Tibial nerve (tissue), 4 donors: ENCODE data around the gene OLR1. TPM values are rescaled to one million over a fixed set of nuclear protein-coding genes. Genes with fewer than 3 reads are reported as not detected.

Experiments used
- DNase-seq, 2 donors: peaks; one replicate each; pipeline ENCODE4 v3.0.0-alpha.2; 2019; ENCODE audit warnings: low spot score in 2 of 2
- H3K27ac ChIP-seq, 4 donors: fragments of 200-600 bp; sonication (generic) in 3 of 4; one replicate each; pipeline ENCODE4 v1.5.1; 2017 to 2019; ENCODE audit warnings: mild to moderate bottlenecking in 1 of 4
- H3K27me3 ChIP-seq, 2 donors: fragments of 200-600 bp; sonication (generic) in 1 of 2; one replicate each; pipeline versions ENCODE4 v1.5.1 to v1.6.0; 2017 to 2019
- H3K36me3 ChIP-seq, 3 donors: fragments of 200-600 bp; sonication (generic); one replicate each; pipeline ENCODE4 v1.5.1; 2018 to 2019
- H3K4me1 ChIP-seq, 4 donors: fragments of 200-600 bp; sonication (generic) in 3 of 4; one replicate each; pipeline ENCODE4 v1.5.1; 2017 to 2019
- H3K4me3 ChIP-seq, 4 donors: fragments of 200-600 bp; sonication (generic) in 3 of 4; one replicate each; pipeline ENCODE4 v1.5.1; 2017 to 2019; ENCODE audit warnings: mild to moderate bottlenecking in 1 of 4, moderate library complexity in 1 of 4
- H3K9me3 ChIP-seq, 4 donors: fragments of 200-600 bp; sonication (generic) in 3 of 4; one replicate each; pipeline ENCODE4 v1.5.1; 2017 to 2019
- EP300 ChIP-seq, 2 donors: sonication (generic); formaldehyde crosslinking; IDR thresholded peaks; one replicate each; pipeline ENCODE4 v1.6.1; 2017; ENCODE audit warnings: antibody characterized with exemption in 2 of 2, mild to moderate bottlenecking in 1 of 2
- POLR2A ChIP-seq, 2 donors: fragments of 450-650 bp; IDR thresholded peaks; one replicate each; pipeline ENCODE4 v1.6.1; 2017; ENCODE audit warnings: antibody characterized with exemption in 2 of 2, mild to moderate bottlenecking in 2 of 2, moderate library complexity in 2 of 2
- WGBS, 2 donors: methylation state at CpG; one replicate each; pipeline ENCODE4 v1.1.5; 2018; 5-methylcytosine and 5-hydroxymethylcytosine counted together
- total RNA-seq, 4 donors: library from RNA; depleted of rRNA; stranded (reverse); fragments of >200 nt; gene quantifications; one replicate each; pipeline ENCODE4 v1.1.0, GENCODE V29; 2016
- TF ChIP-seq, protein P1 (sequence below), 5 experiments: fragments of 200-600 bp in 3 of 5; fragments of 450-650 bp in 2 of 5; sonication (generic) in 3 of 5; IDR thresholded peaks; one replicate each; pipeline ENCODE4 v1.5.1; 2016 to 2019; ENCODE audit warnings: antibody characterized with exemption in 5 of 5, mild to moderate bottlenecking in 3 of 5, moderate library complexity in 2 of 5

The OLR1 gene
- total RNA-seq, 4 donors from 2014 or later: 0.84 to 18.1 (median 2.2) TPM

DNA sequence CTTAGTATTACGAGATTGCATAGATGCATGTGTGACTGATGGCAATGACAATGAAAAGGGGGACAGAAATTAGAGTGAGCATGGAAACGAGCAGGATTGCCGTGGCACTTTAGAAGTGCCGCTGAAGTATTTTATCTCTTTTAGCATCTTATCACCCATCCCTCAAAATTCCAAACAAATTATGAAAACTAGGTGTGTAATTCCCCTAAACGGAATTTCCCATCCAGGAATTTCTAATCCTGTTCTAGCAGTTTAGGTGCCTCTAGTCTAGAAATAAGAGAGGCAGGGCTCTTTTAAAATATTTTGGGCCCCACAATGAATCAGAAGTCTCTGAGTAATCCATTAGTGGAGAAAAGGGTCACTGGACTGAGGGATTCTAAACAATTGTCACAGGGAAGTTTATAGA, 7.8 kb upstream of the OLR1 start:
- Histone ChIP-seq H3K4me3 (no peak overlapping the region), H3K27ac (no peak overlapping the region), H3K27me3 (no peaks in the 10 kb centered on the region), H3K36me3 (no peaks in the 10 kb centered on the region), H3K9me3 (no peaks in the 10 kb centered on the region), H3K4me1 (no peaks in the 10 kb centered on the region)
- TF ChIP-seq POLR2A (IDR thresholded peaks at IDR 0.05) (no peak), EP300 (IDR thresholded peaks at IDR 0.05) (no peak)
- TF ChIP-seq, protein P1, sequence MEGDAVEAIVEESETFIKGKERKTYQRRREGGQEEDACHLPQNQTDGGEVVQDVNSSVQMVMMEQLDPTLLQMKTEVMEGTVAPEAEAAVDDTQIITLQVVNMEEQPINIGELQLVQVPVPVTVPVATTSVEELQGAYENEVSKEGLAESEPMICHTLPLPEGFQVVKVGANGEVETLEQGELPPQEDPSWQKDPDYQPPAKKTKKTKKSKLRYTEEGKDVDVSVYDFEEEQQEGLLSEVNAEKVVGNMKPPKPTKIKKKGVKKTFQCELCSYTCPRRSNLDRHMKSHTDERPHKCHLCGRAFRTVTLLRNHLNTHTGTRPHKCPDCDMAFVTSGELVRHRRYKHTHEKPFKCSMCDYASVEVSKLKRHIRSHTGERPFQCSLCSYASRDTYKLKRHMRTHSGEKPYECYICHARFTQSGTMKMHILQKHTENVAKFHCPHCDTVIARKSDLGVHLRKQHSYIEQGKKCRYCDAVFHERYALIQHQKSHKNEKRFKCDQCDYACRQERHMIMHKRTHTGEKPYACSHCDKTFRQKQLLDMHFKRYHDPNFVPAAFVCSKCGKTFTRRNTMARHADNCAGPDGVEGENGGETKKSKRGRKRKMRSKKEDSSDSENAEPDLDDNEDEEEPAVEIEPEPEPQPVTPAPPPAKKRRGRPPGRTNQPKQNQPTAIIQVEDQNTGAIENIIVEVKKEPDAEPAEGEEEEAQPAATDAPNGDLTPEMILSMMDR (IDR thresholded peaks at IDR 0.05): no peak
- WGBS, 2 donors: 66 to 70% methylated on average over 5 of the region's 5 CpGs
- DNase-seq: no peak

- Histone ChIP-seq H3K4me1 (no peaks in the 10 kb centered on the region), H3K9me3 (no peaks in the 10 kb centered on the region), H3K27ac (no peak within 1 kb of the TSS), H3K27me3 (no peaks in the 10 kb centered on the region), H3K4me3 (no peak within 1 kb of the TSS), H3K36me3 (no peaks in the 10 kb centered on the region)
- DNase-seq: no peak
- WGBS, 2 donors: 67 to 72% methylated on average over 4 of the region's 4 CpGs
- TF ChIP-seq EP300 (IDR thresholded peaks at IDR 0.05): no peak
- no peak for TF ChIP-seq POLR2A (IDR thresholded peaks at IDR 0.05)
- TF ChIP-seq, protein P1 (IDR thresholded peaks at IDR 0.05): no peak
These were observed 6.9 kb upstream of the OLR1 start, which contains the start of gene TMEM52B for GRCh38 chr12:10178821-10179220. TMEM52B (plus strand) TSS chr12:10179032; CDS start chr12:10179575, 543 bp downstream.

DNA sequence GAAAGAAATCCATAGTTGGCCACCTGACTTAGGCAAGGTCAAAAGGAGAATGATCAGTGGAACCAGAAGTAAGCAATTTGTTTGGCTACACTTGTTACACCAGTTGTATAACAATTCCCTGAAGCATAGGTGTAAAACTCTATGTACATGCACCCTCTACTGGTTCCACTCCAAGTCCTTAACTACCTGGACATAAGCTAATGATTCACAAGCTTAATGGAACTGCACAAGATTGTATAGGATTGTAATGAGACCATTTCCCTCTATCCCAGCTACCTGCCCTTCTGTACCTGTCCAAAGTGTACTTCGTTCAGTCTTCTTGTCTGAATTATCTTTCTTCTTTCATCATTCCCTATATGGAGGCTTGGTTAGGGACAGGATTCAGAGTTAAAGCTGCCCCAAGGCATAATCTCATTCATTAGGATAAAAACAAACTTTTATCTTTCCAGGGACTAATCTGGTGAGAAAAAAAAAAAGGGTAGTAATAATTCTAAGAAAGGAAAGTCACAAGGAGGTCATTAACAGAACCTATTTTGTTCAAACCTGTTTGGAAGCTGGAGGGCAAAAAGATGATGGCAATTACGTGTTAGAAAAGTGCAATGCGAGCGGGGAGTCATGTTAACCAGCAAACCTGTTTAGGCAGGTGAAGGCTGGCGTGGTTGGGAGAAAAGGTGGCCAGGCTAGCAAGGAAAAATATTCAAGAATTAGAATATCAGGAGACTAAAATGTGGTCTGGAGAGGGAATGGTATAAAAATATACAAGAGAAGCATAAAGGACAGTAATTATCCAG, 4.1 kb upstream of the OLR1 start:
- WGBS, 2 donors: 83 to 86% methylated on average over 5 of the region's 5 CpGs
- no peaks in the 10 kb centered on the region for H3K36me3 ChIP-seq
- TF ChIP-seq POLR2A (IDR thresholded peaks at IDR 0.05): no peak
- TF ChIP-seq EP300 (IDR thresholded peaks at IDR 0.05): no peak
- TF ChIP-seq, protein P1 (IDR thresholded peaks at IDR 0.05): no peak
- no peak overlapping the region for H3K27ac ChIP-seq
- no peaks in the 10 kb centered on the region for H3K27me3 ChIP-seq
- no peak for DNase-seq
- no peaks in the 10 kb centered on the region for H3K9me3 ChIP-seq
- H3K4me3 ChIP-seq: no peak overlapping the region
- H3K4me1 ChIP-seq: no peaks in the 10 kb centered on the region

GRCh38 chr12:10174986-10175614, 3.2 kb upstream of the OLR1 start:
- no peaks in the 10 kb centered on the region for H3K36me3 ChIP-seq
- H3K4me3 ChIP-seq: no peak overlapping the region
- no peak overlapping the region for H3K27ac ChIP-seq
- H3K4me1 ChIP-seq: no peaks in the 10 kb centered on the region
- 76 to 83% methylated on average over 2 of the region's 2 CpGs for WGBS, 2 donors
- H3K27me3 ChIP-seq: no peaks in the 10 kb centered on the region
- no peaks in the 10 kb centered on the region for H3K9me3 ChIP-seq
- no peak for DNase-seq
- TF ChIP-seq, protein P1 (IDR thresholded peaks at IDR 0.05): no peak
- no peak for TF ChIP-seq POLR2A (IDR thresholded peaks at IDR 0.05)
- TF ChIP-seq EP300 (IDR thresholded peaks at IDR 0.05): no peak

- DNase-seq: no peak
- Histone ChIP-seq H3K9me3 (no peaks in the 10 kb centered on the region), H3K36me3 (no peaks in the 10 kb centered on the region), H3K4me1 (peaks cover 0 to 5% (median 0%) of the 10 kb centered on the region in 4 donors), H3K27me3 (no peaks in the 10 kb centered on the region), H3K4me3 (no peak overlapping the region), H3K27ac (no peak overlapping the region)
- WGBS, 2 donors: 88 to 90% methylated on average over 5 of the region's 5 CpGs
- TF ChIP-seq POLR2A (IDR thresholded peaks at IDR 0.05) (no peak), EP300 (IDR thresholded peaks at IDR 0.05) (no peak)
- TF ChIP-seq, protein P1 (IDR thresholded peaks at IDR 0.05): no peak
These were observed 1.7 kb downstream of the OLR1 start for GRCh38 chr12:10170216-10170615.
